ENCODE data around the gene ACTL6A.
A peak's percentile ranks its signal among the peaks of the same experiment; 100 is the strongest.

Gene ACTL6A

GRCh38 chr3:179563271-179563783, 601 bp downstream of the ACTL6A start:
- TF ChIP-seq, protein P1, sequence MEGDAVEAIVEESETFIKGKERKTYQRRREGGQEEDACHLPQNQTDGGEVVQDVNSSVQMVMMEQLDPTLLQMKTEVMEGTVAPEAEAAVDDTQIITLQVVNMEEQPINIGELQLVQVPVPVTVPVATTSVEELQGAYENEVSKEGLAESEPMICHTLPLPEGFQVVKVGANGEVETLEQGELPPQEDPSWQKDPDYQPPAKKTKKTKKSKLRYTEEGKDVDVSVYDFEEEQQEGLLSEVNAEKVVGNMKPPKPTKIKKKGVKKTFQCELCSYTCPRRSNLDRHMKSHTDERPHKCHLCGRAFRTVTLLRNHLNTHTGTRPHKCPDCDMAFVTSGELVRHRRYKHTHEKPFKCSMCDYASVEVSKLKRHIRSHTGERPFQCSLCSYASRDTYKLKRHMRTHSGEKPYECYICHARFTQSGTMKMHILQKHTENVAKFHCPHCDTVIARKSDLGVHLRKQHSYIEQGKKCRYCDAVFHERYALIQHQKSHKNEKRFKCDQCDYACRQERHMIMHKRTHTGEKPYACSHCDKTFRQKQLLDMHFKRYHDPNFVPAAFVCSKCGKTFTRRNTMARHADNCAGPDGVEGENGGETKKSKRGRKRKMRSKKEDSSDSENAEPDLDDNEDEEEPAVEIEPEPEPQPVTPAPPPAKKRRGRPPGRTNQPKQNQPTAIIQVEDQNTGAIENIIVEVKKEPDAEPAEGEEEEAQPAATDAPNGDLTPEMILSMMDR (IDR thresholded peaks at IDR 0.05; ENCODE audit: insufficient read depth, low read length, poor library complexity, severe bottlenecking): peak; percentile 40
- Histone ChIP-seq H3K36me3 (ENCODE audit: control insufficient read depth, insufficient read depth, low read length) (no peaks in the 10 kb centered on the region), H3K4me3 (replicated peaks; ENCODE audit: low read depth, low read length) (peak overlapping the region; percentile 85), H3K27me3 (replicated peaks; ENCODE audit: control insufficient read depth, insufficient read depth, low read length) (no peaks in the 10 kb centered on the region)
- DNase-seq (ENCODE audit: extremely low read depth, insufficient read length): peak; percentile 81

- H3K36me3 ChIP-seq (ENCODE audit: control insufficient read depth, insufficient read depth, low read length): no peaks in the 10 kb centered on the region
- H3K27me3 ChIP-seq (replicated peaks; ENCODE audit: control insufficient read depth, insufficient read depth, low read length): no peaks in the 10 kb centered on the region
- TF ChIP-seq, protein P1 (IDR thresholded peaks at IDR 0.05; ENCODE audit: insufficient read depth, low read length, poor library complexity, severe bottlenecking): no peak
- H3K4me3 ChIP-seq (replicated peaks; ENCODE audit: low read depth, low read length): no peak overlapping the region
- no peak for DNase-seq (ENCODE audit: extremely low read depth, insufficient read length)
These were observed 2.8 kb downstream of the ACTL6A start for GRCh38 chr3:179565496-179565895.

GRCh38 chr3:179580992-179581391, 18.3 kb downstream of the ACTL6A start:
- H3K4me3 ChIP-seq (replicated peaks; ENCODE audit: low read depth, low read length): no peak overlapping the region
- no peaks in the 10 kb centered on the region; the same call in none of the 2 replicates for H3K36me3 ChIP-seq (ENCODE audit: control insufficient read depth, insufficient read depth, low read length)
- DNase-seq (ENCODE audit: extremely low read depth, insufficient read length): no peak
- TF ChIP-seq, protein P1 (IDR thresholded peaks at IDR 0.05; ENCODE audit: insufficient read depth, low read length, poor library complexity, severe bottlenecking): no peak
- no peaks in the 10 kb centered on the region for H3K27me3 ChIP-seq (replicated peaks; ENCODE audit: control insufficient read depth, insufficient read depth, low read length)

- H3K27me3 ChIP-seq (replicated peaks; ENCODE audit: control insufficient read depth, insufficient read depth, low read length): no peaks in the 10 kb centered on the region
- peaks cover 7% of the 10 kb centered on the region for H3K36me3 ChIP-seq (ENCODE audit: control insufficient read depth, insufficient read depth, low read length)
- TF ChIP-seq, protein P1 (IDR thresholded peaks at IDR 0.05; ENCODE audit: insufficient read depth, low read length, poor library complexity, severe bottlenecking): no peak
- peak; percentile 11 for DNase-seq (ENCODE audit: extremely low read depth, insufficient read length)
- no peak overlapping the region for H3K4me3 ChIP-seq (replicated peaks; ENCODE audit: low read depth, low read length)
These were observed 26.4 kb downstream of the ACTL6A start for GRCh38 chr3:179589143-179589542.

GRCh38 chr3:179590669-179591068, 27.9 kb downstream of the ACTL6A start:
- TF ChIP-seq, protein P1 (IDR thresholded peaks at IDR 0.05; ENCODE audit: insufficient read depth, low read length, poor library complexity, severe bottlenecking): no peak
- Histone ChIP-seq H3K27me3 (replicated peaks; ENCODE audit: control insufficient read depth, insufficient read depth, low read length) (no peaks in the 10 kb centered on the region), H3K4me3 (replicated peaks; ENCODE audit: low read depth, low read length) (no peak overlapping the region), H3K36me3 (ENCODE audit: control insufficient read depth, insufficient read depth, low read length) (peaks cover 7% of the 10 kb centered on the region)
- no peak for DNase-seq (ENCODE audit: extremely low read depth, insufficient read length)

GRCh38 chr3:179591313-179591712, 28.6 kb downstream of the ACTL6A start:
- H3K36me3 ChIP-seq (ENCODE audit: control insufficient read depth, insufficient read depth, low read length): peaks cover 7% of the 10 kb centered on the region
- TF ChIP-seq, protein P1 (IDR thresholded peaks at IDR 0.05; ENCODE audit: insufficient read depth, low read length, poor library complexity, severe bottlenecking): no peak

More at GRCh38 chr3:179591313-179591712, 28.6 kb downstream of the ACTL6A start:
- H3K27me3 ChIP-seq (replicated peaks; ENCODE audit: control insufficient read depth, insufficient read depth, low read length): no peaks in the 10 kb centered on the region
- DNase-seq (ENCODE audit: extremely low read depth, insufficient read length): no peak
- no peak overlapping the region for H3K4me3 ChIP-seq (replicated peaks; ENCODE audit: low read depth, low read length)

All from GM06990 (cell line).